H1 (cell line): ENCODE data around the gene CDH15. TPM values are rescaled to one million over a fixed set of nuclear protein-coding genes. Genes with fewer than 3 reads are reported as not detected.

ENCODE experiments used
- CTCF ChIA-PET: fragments of 300-600 bp; sonication (Branson Sonifier 250); formaldehyde crosslinking; loops from one replicate; lab custom pipeline; 2021; ENCODE audit not compliant: partially characterized antibody; lab: Charles Lee
- POLR2A ChIA-PET: fragments of 300-600 bp; sonication (Branson Sonifier 250); formaldehyde crosslinking; loops from one replicate; lab custom pipeline; 2021; ENCODE audit warnings: inconsistent platforms; ENCODE audit not compliant: partially characterized antibody; lab: Charles Lee
- DNase-seq, 2 experiments: peaks; one replicate each; pipeline versions ENCODE4 v3.0.0 to v3.0.0-alpha.2; 2010 to 2022; ENCODE audit warnings: low spot score in 2 of 2, low read depth in 1 of 2, mixed read lengths in 1 of 2
- FAIRE-seq: peaks from 2 replicates; lab custom pipeline; 2011; peaks lifted over from hg19 to GRCh38; lab: Jason Lieb, UNC
- H2AFZ ChIP-seq: 2 replicates; pipeline ENCODE4 v1.8.1; 2012; ENCODE audit warnings: low read length, inconsistent platforms
- H2AK5ac ChIP-seq: 2 replicates; pipeline ENCODE4 v1.6.1; 2013; ENCODE audit warnings: low read depth, low read length
- H2BK120ac ChIP-seq: replicated peaks from 2 replicates; pipeline ENCODE3; 2013; ENCODE audit warnings: low read depth, low read length, inconsistent platforms
- H2BK12ac ChIP-seq: 2 replicates; pipeline ENCODE4 v1.6.1; 2013; ENCODE audit warnings: low read depth, low read length
- H2BK15ac ChIP-seq: 2 replicates; pipeline ENCODE4 v1.6.1; 2013; ENCODE audit warnings: low read length
- H2BK20ac ChIP-seq: 2 replicates; pipeline ENCODE4 v1.6.1; 2013; ENCODE audit warnings: low read length
- H2BK5ac ChIP-seq: 2 replicates; pipeline ENCODE4 v1.6.1; 2013; ENCODE audit warnings: low read depth, low read length
- H3K14ac ChIP-seq: 2 replicates; pipeline ENCODE4 v1.6.1; 2013; ENCODE audit warnings: inconsistent platforms; ENCODE audit not compliant: insufficient read length
- H3K18ac ChIP-seq: 2 replicates; pipeline ENCODE4 v1.6.1; 2013; ENCODE audit warnings: low read length; ENCODE audit errors: extremely low read depth
- H3K23ac ChIP-seq: 2 replicates; pipeline ENCODE4 v1.6.1; 2013; ENCODE audit warnings: inconsistent platforms; ENCODE audit not compliant: insufficient read length
- H3K23me2 ChIP-seq: 2 replicates; pipeline ENCODE4 v1.6.1; 2013; ENCODE audit warnings: low read depth, low read length
- H3K27ac ChIP-seq: 2 replicates; pipeline ENCODE4 v1.6.1; 2011; ENCODE audit warnings: low read depth, low read length, inconsistent platforms
- H3K27me3 ChIP-seq, 4 experiments: replicated peaks in 1 of 4; 1 replicate in 1 of 4; 2 replicates in 3 of 4; pipeline versions ENCODE4 v1.6.1 to v1.8.1; 2011 to 2013; ENCODE audit warnings: low read length in 3 of 4, mild to moderate bottlenecking in 3 of 4, inconsistent platforms in 2 of 4, mixed read lengths in 2 of 4, moderate library complexity in 1 of 4; ENCODE audit not compliant: control insufficient read depth in 3 of 4, insufficient read depth in 3 of 4; ENCODE audit errors: extremely low read depth in 1 of 4
- H3K36me3 ChIP-seq, 4 experiments: 2 replicates each; pipeline versions ENCODE4 v1.6.1 to v1.8.1; 2011 to 2013; ENCODE audit warnings: mild to moderate bottlenecking in 4 of 4, low read length in 3 of 4, moderate library complexity in 2 of 4, control low read depth in 1 of 4, inconsistent platforms in 1 of 4; ENCODE audit not compliant: insufficient read depth in 4 of 4, control insufficient read depth in 2 of 4
- H3K4ac ChIP-seq: replicated peaks from 2 replicates; pipeline ENCODE3; 2013; ENCODE audit warnings: low read length, low read depth, mixed read lengths, inconsistent platforms; ENCODE audit not compliant: insufficient read length
- H3K4me1 ChIP-seq, 4 experiments: replicated peaks in 1 of 4; 1 replicate in 1 of 4; 2 replicates in 3 of 4; pipeline versions ENCODE4 v1.6.1 to v1.8.1; 2011 to 2013; ENCODE audit warnings: low read length in 3 of 4, inconsistent platforms in 2 of 4, mixed read lengths in 1 of 4; ENCODE audit not compliant: insufficient read depth in 4 of 4, control insufficient read depth in 3 of 4
- H3K4me2 ChIP-seq, 2 experiments: 2 replicates each; pipeline versions ENCODE4 v1.6.1 to v1.8.1; 2011 to 2013; ENCODE audit warnings: low read depth in 2 of 2, low read length in 2 of 2, control low read depth in 1 of 2, inconsistent platforms in 1 of 2, mild to moderate bottlenecking in 1 of 2; ENCODE audit not compliant: insufficient read depth in 1 of 2
- H3K4me3 ChIP-seq, 4 experiments: fragments of 200-600, 300-600 bp in 1 of 4; sonication (generic), shearing (Covaris generic), sonication (Bioruptor Twin) in 1 of 4; 2 replicates each; pipeline versions ENCODE4 v1.5.1 to v1.8.1; 2011 to 2016; ENCODE audit warnings: low read length in 4 of 4, low read depth in 3 of 4, control low read depth in 2 of 4, inconsistent platforms in 2 of 4, mild to moderate bottlenecking in 2 of 4, mixed read lengths in 1 of 4, moderate library complexity in 1 of 4; ENCODE audit not compliant: insufficient read depth in 2 of 4; ENCODE audit errors: extremely low read depth in 1 of 4
- H3K56ac ChIP-seq: replicated peaks from 2 replicates; pipeline ENCODE3; 2013; ENCODE audit warnings: low read depth, mild to moderate bottlenecking, mixed read lengths, low read length, inconsistent platforms; ENCODE audit not compliant: insufficient read length
- H3K79me1 ChIP-seq: 2 replicates; pipeline ENCODE4 v1.6.1; 2013; ENCODE audit warnings: low read depth, low read length, control low read depth
- H3K79me2 ChIP-seq, 2 experiments: 2 replicates each; pipeline versions ENCODE4 v1.6.1 to v1.8.1; 2012 to 2013; ENCODE audit warnings: low read length in 2 of 2, mild to moderate bottlenecking in 2 of 2, inconsistent platforms in 1 of 2; ENCODE audit not compliant: insufficient read depth in 2 of 2, control insufficient read depth in 1 of 2
- H3K9ac ChIP-seq, 4 experiments: replicated peaks in 1 of 4; 1 replicate in 1 of 4; 2 replicates in 3 of 4; pipeline versions ENCODE4 v1.6.1 to v1.8.1; 2011 to 2013; ENCODE audit warnings: low read depth in 3 of 4, low read length in 3 of 4, control low read depth in 2 of 4, mild to moderate bottlenecking in 2 of 4, moderate library complexity in 2 of 4, inconsistent platforms in 1 of 4; ENCODE audit errors: extremely low read depth in 1 of 4
- H3K9me3 ChIP-seq, 2 experiments: 2 replicates each; pipeline versions ENCODE4 v1.6.1 to v1.8.1; 2012 to 2013; ENCODE audit warnings: mild to moderate bottlenecking in 2 of 2, moderate library complexity in 2 of 2, control low read depth in 1 of 2, inconsistent platforms in 1 of 2, low read depth in 1 of 2, low read length in 1 of 2, mixed read lengths in 1 of 2; ENCODE audit not compliant: insufficient read depth in 2 of 2
- H4K20me1 ChIP-seq, 2 experiments: replicated peaks in 1 of 2; 2 replicates each; pipeline versions ENCODE3 to v1.8.1; 2011 to 2013; ENCODE audit warnings: inconsistent platforms in 2 of 2, low read length in 2 of 2, mild to moderate bottlenecking in 1 of 2; ENCODE audit not compliant: insufficient read depth in 2 of 2, control insufficient read depth in 1 of 2
- H4K5ac ChIP-seq: 2 replicates; pipeline ENCODE4 v1.6.1; 2013; ENCODE audit warnings: low read length, low read depth, mixed read lengths, inconsistent platforms; ENCODE audit not compliant: insufficient read length
- H4K8ac ChIP-seq: 2 replicates; pipeline ENCODE4 v1.8.0; 2013; ENCODE audit warnings: mild to moderate bottlenecking, moderate library complexity, low read length, inconsistent platforms; ENCODE audit not compliant: insufficient read depth; ENCODE audit errors: extremely low read depth
- H4K91ac ChIP-seq: replicated peaks from 2 replicates; pipeline ENCODE3; 2013; ENCODE audit warnings: low read length, mixed read lengths, inconsistent platforms; ENCODE audit not compliant: insufficient read length
- BRCA1 ChIP-seq: IDR thresholded peaks from 2 replicates; pipeline ENCODE4 v1.6.1; 2012; ENCODE audit warnings: low read depth, low read length, improper control_type of control experiment
- CBX8 ChIP-seq: fragments of 300-800, 300-1000 bp; sonication (generic); IDR thresholded peaks from 2 replicates; pipeline ENCODE4 v1.7.1; 2016; ENCODE audit warnings: low read depth, low read length, borderline replicate concordance
- CHD2 ChIP-seq: IDR thresholded peaks from 2 replicates; pipeline ENCODE4 v1.6.1; 2012; ENCODE audit warnings: low read length, improper control_type of control experiment
- GABPA ChIP-seq: IDR thresholded peaks from 2 replicates; pipeline ENCODE4 v1.6.1; 2011; ENCODE audit warnings: mild to moderate bottlenecking, low read length, moderate library complexity, borderline replicate concordance; ENCODE audit not compliant: insufficient read depth
- HDAC2 ChIP-seq, 2 experiments: fragments of 300-600 bp in 1 of 2; sonication (generic) in 1 of 2; IDR thresholded peaks; 2 replicates each; pipeline ENCODE4 v1.6.1; 2011 to 2012; ENCODE audit warnings: low read depth in 2 of 2, low read length in 2 of 2, mild to moderate bottlenecking in 2 of 2, moderate library complexity in 2 of 2, borderline replicate concordance in 1 of 2, inconsistent platforms in 1 of 2
- JUN ChIP-seq: IDR thresholded peaks from 2 replicates; pipeline ENCODE4 v1.6.1; 2011; ENCODE audit warnings: low read depth, mild to moderate bottlenecking, improper control_type of control experiment, low read length
- WGBS, 2 experiments: shearing (Covaris generic) in 1 of 2; methylation state at CpG; one replicate each; pipeline versions ENCODE4 v1.1.6 to v1.1.7; 2013 to 2015; ENCODE audit warnings: low lambda C conversion rate in 2 of 2, mixed read lengths in 2 of 2, inconsistent platforms in 1 of 2, low coverage in 1 of 2, missing lambda C conversion rate in 1 of 2; ENCODE audit not compliant: insufficient replicate concordance in 2 of 2, insufficient coverage in 1 of 2, insufficient read length in 1 of 2; ENCODE audit errors: extremely low coverage in 1 of 2, missing lambda C conversion rate in 1 of 2; 5-methylcytosine and 5-hydroxymethylcytosine counted together
- polyA plus RNA-seq, 7 experiments: library from polyadenylated mRNA; depleted of rRNA in 3 of 7; stranded (reverse) in 5 of 7; unstranded in 2 of 7; fragments of >200 nt in 5 of 7; fragments of 200-250 nt in 2 of 7; gene quantifications; 1 replicate in 5 of 7; 2 replicates in 1 of 7; 4 replicates in 1 of 7; pipeline versions ENCODE4 v1.2.1 to v1.2.3, GENCODE V29; 2011 to 2013; ENCODE audit warnings: missing spikeins in 2 of 7, mixed read lengths in 2 of 7
- total RNA-seq: library from RNA; stranded (reverse); fragmentation: NEBNext Ultra II Directional; extraction: Animal tissue kit (Norgen Biotek cat#: 25700); gene quantifications from 2 replicates; pipeline ENCODE4 v1.2.1, GENCODE V29; 2021
- TF ChIP-seq, protein P1 (sequence below), 3 experiments: IDR thresholded peaks; 1 replicate in 2 of 3; 2 replicates in 1 of 3; pipeline versions ENCODE4 v1.5.1 to v1.6.1; 2011; ENCODE audit warnings: low read length in 3 of 3, mild to moderate bottlenecking in 3 of 3, inconsistent platforms in 2 of 3, low read depth in 1 of 3, moderate library complexity in 1 of 3; ENCODE audit not compliant: insufficient read depth in 1 of 3; ENCODE audit errors: control extremely low read depth in 1 of 3

Gene CDH15
- total and polyA plus RNA-seq, 2 of the 8 experiments (the other 6 are each of a cell fraction or from before 2014, with no cell fraction given): 0.50 to 0.82 TPM

GRCh38 chr16:89145406-89146161 lies 26.0 kb upstream of the CDH15 start:
- Histone ChIP-seq H4K8ac (no peak overlapping the region), H3K79me1 (no peaks in the 10 kb centered on the region), H2BK15ac (no peak overlapping the region), H3K4me1 (peaks cover 0 to 3% (median 0%) of the 10 kb centered on the region in 4 experiments; a peak in 2 of 7 replicates), H4K91ac (no peak overlapping the region), H3K18ac (no peak overlapping the region), H3K4ac (no peak overlapping the region), H3K23me2 (no peaks in the 10 kb centered on the region), H3K79me2 (no peaks in the 10 kb centered on the region), H2AK5ac (no peak overlapping the region), H2BK5ac (no peak overlapping the region), H4K5ac (no peak overlapping the region), H3K9ac (no peak overlapping the region), H2BK120ac (no peak overlapping the region), H2BK20ac (no peak overlapping the region), H3K23ac (no peak overlapping the region), H4K20me1 (peaks cover 2 to 4% of the 10 kb centered on the region in 2 experiments), H2AFZ (no peak overlapping the region), H3K56ac (no peak overlapping the region), H3K9me3 (no peaks in the 10 kb centered on the region), H3K4me3 (no peak overlapping the region), H3K27me3 (no peaks in the 10 kb centered on the region; a peak in 1 of 7 replicates), H3K4me2 (no peak overlapping the region), H2BK12ac (no peak overlapping the region), H3K36me3 (peaks cover 0 to 2% (median 0%) of the 10 kb centered on the region in 4 experiments; a peak in 4 of 8 replicates), H3K14ac (no peak overlapping the region), H3K27ac (no peak overlapping the region)
- WGBS, 2 experiments: 95% methylated on average over 23 of the region's 25 CpGs; no CpG with 5 or more reads in 1 of the 2 experiments
- POLR2A ChIA-PET: interaction anchor here (1.2 to 1.5 kb wide), 2 partner anchors 9 to 11 kb away, joined by 4 to 5 read pairs; no protein-coding TSS in a partner anchor
- FAIRE-seq (no peak), DNase-seq (no peak)
- CTCF ChIA-PET: interaction anchor here (1.4 to 2.0 kb wide), 3 partner anchors 193 to 264 kb away, joined by 3 to 4 read pairs (median 4); no protein-coding TSS in a partner anchor
- no peak for TF ChIP-seq JUN
- no peak for TF ChIP-seq HDAC2 (IDR thresholded peaks at IDR 0.05; ENCODE audit: borderline replicate concordance in 1 of 2, low read depth in 2 of 2, low read length in 2 of 2)
- TF ChIP-seq, protein P1, sequence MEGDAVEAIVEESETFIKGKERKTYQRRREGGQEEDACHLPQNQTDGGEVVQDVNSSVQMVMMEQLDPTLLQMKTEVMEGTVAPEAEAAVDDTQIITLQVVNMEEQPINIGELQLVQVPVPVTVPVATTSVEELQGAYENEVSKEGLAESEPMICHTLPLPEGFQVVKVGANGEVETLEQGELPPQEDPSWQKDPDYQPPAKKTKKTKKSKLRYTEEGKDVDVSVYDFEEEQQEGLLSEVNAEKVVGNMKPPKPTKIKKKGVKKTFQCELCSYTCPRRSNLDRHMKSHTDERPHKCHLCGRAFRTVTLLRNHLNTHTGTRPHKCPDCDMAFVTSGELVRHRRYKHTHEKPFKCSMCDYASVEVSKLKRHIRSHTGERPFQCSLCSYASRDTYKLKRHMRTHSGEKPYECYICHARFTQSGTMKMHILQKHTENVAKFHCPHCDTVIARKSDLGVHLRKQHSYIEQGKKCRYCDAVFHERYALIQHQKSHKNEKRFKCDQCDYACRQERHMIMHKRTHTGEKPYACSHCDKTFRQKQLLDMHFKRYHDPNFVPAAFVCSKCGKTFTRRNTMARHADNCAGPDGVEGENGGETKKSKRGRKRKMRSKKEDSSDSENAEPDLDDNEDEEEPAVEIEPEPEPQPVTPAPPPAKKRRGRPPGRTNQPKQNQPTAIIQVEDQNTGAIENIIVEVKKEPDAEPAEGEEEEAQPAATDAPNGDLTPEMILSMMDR (IDR thresholded peaks at IDR 0.05; ENCODE audit: control extremely low read depth in 1 of 3, insufficient read depth in 1 of 3, low read depth in 1 of 3, low read length in 3 of 3): 0 out of 4 replicates have a peak, but pooled peaks of 1 of the 3 experiments have one; percentile 7
- no peak for TF ChIP-seq BRCA1
- TF ChIP-seq GABPA: no peak
- TF ChIP-seq CBX8: no peak
- TF ChIP-seq CHD2: no peak
